GM12864 (cell line): Measurements from ENCODE around the gene LRBA.
"Not testable (repeated sequence)": the region's sequence is repeated elsewhere in the genome, so short reads cannot be mapped to it uniquely, and the experiment has no call there.

Experiments
- DNase-seq: peaks from one replicate; pipeline ENCODE4 v3.0.0-alpha.2; 2011; ENCODE audit warnings: low read depth
- H3K4me3 ChIP-seq: 2 replicates; pipeline ENCODE4 v1.5.1; 2011; ENCODE audit warnings: mild to moderate bottlenecking, low read depth, low read length, control low read depth
- CTCF ChIP-seq: IDR thresholded peaks from 2 replicates; pipeline ENCODE4 v1.5.1; 2011; ENCODE audit warnings: low read depth, mild to moderate bottlenecking, moderate library complexity, low read length, control low read depth, inconsistent platforms; ENCODE audit errors: missing control alignments

Gene LRBA

GRCh38 chr4:150573534-150573933, 441.6 kb downstream of the LRBA start:
- no peak for DNase-seq
- H3K4me3 ChIP-seq, result no peak overlapping the region
- TF ChIP-seq CTCF, result no peak

- no peak for TF ChIP-seq CTCF
- DNase-seq, result no peak
- no peak overlapping the region for H3K4me3 ChIP-seq
Observed at GRCh38 chr4:150572704-150573504, 442.2 kb downstream of the LRBA start.

- no peak for DNase-seq
- no peak for TF ChIP-seq CTCF
- H3K4me3 ChIP-seq, result no peak overlapping the region
Observed at GRCh38 chr4:150570862-150571261, 444.2 kb downstream of the LRBA start.

GRCh38 chr4:150569998-150570535, 445.0 kb downstream of the LRBA start:
- no peak for DNase-seq
- no peak for TF ChIP-seq CTCF
- H3K4me3 ChIP-seq, result no peak overlapping the region

GRCh38 chr4:150569384-150569987, 445.6 kb downstream of the LRBA start:
- H3K4me3 ChIP-seq, result no peak overlapping the region
- no peak for TF ChIP-seq CTCF
- no peak for DNase-seq

GRCh38 chr4:150567070-150567469, 448.0 kb downstream of the LRBA start:
- no peak for DNase-seq
- no peak for TF ChIP-seq CTCF
- H3K4me3 ChIP-seq, result no peak overlapping the region

- DNase-seq, H3K4me3 ChIP-seq: not testable (repeated sequence)
Observed at GRCh38 chr4:150564967-150565366, 450.1 kb downstream of the LRBA start.
